GM12865 (cell line): Measurements from ENCODE around the gene KRT15.

ENCODE experiments used
- DNase-seq: peaks from one replicate; pipeline ENCODE4 v3.0.0; 2010; ENCODE audit warnings: low read depth
- H3K4me3 ChIP-seq: 2 replicates; pipeline ENCODE4 v1.5.1; 2011; ENCODE audit warnings: mild to moderate bottlenecking, low read depth, low read length, control low read depth
- TF ChIP-seq, protein P1 (sequence below): IDR thresholded peaks from 2 replicates; pipeline ENCODE4 v1.5.1; 2011; ENCODE audit warnings: low read length, control low read depth, low read depth, inconsistent platforms; ENCODE audit not compliant: insufficient read depth; ENCODE audit errors: missing control alignments

Gene KRT15

DNA sequence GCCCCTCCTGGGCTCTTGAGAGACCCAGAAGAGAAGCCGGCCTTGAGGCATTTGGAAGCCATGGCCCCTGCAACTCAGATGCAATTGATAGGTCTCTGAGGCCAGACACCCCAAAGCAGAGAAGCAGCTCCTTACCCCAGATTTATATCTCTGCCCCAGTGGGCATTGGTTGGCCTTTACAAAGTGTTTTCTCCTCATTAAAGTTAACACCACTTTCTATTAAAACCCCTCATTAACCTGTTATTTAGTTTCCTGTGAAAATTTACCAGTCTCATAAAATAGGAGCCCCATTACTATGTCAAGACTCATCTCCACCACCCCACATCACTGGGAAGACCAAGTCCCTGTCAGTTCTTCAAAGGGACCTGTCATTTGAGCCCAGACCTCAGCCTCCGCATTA, 37.7 kb downstream of the KRT15 start, which contains the start of gene KRT35:
Gene KRT35, minus strand, starts transcription at position 116 of the 400 bp plus-strand sequence. Its CDS starts 54 bp downstream, at position 62.
- TF ChIP-seq, protein P1, sequence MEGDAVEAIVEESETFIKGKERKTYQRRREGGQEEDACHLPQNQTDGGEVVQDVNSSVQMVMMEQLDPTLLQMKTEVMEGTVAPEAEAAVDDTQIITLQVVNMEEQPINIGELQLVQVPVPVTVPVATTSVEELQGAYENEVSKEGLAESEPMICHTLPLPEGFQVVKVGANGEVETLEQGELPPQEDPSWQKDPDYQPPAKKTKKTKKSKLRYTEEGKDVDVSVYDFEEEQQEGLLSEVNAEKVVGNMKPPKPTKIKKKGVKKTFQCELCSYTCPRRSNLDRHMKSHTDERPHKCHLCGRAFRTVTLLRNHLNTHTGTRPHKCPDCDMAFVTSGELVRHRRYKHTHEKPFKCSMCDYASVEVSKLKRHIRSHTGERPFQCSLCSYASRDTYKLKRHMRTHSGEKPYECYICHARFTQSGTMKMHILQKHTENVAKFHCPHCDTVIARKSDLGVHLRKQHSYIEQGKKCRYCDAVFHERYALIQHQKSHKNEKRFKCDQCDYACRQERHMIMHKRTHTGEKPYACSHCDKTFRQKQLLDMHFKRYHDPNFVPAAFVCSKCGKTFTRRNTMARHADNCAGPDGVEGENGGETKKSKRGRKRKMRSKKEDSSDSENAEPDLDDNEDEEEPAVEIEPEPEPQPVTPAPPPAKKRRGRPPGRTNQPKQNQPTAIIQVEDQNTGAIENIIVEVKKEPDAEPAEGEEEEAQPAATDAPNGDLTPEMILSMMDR: no peak
- H3K4me3 ChIP-seq: no peak within 1 kb of the TSS
- no peak for DNase-seq

DNA sequence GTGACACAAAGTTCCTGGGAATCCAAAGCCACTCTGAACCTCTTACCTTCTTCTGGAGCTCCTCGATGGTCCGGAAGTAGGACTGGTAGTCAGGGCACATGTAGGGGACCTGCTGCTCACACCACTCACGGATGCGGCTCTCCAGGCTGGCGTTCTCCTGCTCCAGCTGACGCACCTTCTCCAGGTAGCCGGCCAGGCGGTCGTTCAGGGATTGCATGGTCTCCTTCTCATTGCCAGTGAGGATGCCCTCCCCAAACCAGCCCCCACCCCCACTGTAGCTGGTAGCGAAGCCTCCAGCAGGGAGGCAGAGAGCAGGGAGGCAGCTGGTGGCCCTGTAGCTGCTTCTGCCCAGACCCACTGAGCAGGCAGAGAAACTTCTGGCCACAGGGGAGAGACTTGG, 38.1 kb downstream of the KRT15 start:
- TF ChIP-seq, protein P1: no peak
- DNase-seq: no peak
- no peak overlapping the region for H3K4me3 ChIP-seq

DNA sequence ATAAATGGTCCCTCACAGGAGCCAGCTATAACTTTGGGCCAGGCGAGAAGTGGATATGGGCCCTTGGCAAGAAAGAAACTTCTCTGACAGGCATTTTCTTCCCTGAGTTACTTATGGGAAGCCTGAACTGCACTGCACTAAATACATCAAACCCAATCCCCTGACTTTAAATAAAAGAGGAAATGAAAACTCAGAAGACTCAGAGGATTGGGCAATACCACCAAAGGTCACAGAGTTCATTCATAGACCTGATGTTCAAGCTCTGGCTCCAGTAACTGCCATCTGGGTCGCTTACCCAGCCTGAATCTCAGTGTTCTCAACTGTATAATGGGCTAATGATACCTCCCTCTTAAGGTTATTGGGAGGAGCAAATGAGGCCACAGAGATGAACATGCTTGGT, 38.6 kb downstream of the KRT15 start:
- DNase-seq: no peak
- TF ChIP-seq, protein P1: no peak

DNA sequence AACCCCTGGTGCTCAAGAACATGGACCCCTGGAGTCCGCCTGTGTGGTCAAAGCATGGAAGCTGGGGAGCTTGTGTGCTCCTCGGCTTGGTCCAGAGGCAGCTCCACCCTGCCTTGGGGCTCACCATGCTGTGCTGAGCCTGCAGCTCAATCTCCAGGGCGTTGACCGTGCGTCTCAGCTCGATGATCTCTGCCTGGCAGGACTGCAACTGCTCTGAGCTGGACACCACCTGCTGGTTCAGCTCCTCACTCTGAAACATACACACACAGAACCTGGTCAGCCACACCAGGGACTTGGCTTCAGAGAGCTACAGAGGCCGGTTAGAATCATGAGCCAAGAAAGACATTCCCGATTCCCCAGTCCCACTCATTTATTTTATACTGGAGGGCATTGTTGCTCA, 40.5 kb downstream of the KRT15 start:
- TF ChIP-seq, protein P1: no peak
- no peak overlapping the region for H3K4me3 ChIP-seq
- DNase-seq: no peak

More for the DNA sequence above, 38.6 kb downstream of the KRT15 start:
- H3K4me3 ChIP-seq: no peak overlapping the region

DNA sequence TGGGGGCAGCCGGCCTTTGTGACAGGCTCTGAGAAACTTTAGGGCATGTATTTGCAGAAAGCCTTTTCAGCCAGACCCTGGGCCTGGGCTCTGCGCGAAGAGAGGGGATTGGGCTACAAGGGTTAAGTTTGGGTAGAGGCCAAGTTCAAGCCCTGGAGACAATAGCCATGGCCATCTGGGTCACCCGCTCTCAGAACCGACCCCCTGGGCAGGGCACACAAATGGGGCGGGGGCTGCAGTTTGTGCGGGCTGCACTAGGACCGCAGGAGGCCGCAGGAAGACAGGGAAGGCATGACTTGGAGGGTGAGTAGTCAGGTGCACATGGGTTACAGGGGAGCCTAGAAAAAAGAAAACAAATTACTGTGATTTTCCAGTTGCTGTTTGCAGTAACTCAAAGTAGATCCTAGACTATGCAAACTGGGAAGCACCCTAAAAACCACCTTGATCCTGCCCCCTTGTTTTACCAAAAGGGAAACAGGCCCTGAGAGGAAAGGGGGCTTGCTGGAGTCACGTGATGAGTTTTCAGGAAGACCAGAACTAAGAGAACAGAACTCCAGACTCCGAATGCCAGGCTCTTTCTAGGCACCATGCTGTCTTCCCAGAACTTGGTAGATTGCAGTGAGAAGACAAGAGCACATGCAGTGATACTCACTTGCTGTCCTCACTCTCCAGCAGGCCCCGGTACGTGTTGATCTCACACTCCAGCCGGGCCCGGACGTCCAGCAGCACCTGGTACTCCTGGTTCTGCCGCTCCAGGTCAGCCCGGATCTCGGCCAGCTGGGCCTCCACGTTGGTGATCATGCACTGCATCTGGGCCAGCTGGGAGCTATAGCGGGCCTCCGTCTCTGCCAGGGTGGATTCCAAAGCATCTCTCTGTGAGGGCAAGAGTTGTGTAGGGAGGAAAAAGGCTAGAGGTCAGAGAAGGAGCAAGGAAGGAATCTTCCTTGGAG, 41.5 kb downstream of the KRT15 start:
- TF ChIP-seq, protein P1: no peak
- H3K4me3 ChIP-seq: no peak overlapping the region
- no peak for DNase-seq

DNA sequence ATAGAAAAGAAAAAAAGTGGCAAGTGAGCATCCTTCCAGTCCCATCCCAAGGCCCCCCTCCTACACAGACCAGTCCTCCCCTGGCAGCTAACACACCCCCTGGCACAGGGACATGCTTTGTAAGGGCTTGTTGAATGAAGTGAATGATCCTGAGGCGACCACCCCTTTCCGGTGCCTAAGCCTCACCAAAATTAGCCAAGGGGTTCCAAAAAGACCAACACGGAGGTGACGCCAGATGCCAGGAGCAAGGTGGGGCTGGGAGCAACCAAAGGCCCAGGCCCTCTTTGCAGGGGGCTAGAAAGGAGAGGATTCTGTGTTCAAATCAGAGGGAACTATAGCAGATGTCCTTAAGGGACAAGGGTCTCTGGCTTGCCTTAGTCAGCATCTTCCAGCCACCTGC, 43.3 kb downstream of the KRT15 start:
- TF ChIP-seq, protein P1: no peak
- no peak for DNase-seq
- H3K4me3 ChIP-seq: no peak overlapping the region

DNA sequence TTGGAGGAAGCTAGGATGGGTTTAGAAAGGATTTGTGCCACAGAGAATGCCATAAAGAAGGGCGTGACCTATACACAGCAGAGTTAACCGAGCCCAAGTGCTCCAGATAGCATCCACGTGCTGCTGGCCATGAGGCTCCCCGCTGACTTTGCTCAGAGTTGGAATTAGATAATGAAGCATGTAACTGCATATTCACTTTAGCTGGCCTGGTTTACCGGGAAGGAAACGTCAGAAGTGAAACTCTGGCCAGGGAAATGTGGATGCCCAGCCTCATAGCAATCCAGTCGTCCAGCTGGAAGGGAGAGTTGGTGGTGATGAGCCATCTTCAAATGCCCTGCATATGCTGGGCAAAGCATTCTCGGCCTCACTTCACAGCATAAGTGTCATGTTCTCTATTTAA, 43.8 kb downstream of the KRT15 start:
- TF ChIP-seq, protein P1: no peak
- DNase-seq: no peak
- H3K4me3 ChIP-seq: no peak overlapping the region
